ENCODE data around the gene TBC1D1. TPM values are rescaled to one million over a fixed set of nuclear protein-coding genes. Genes with fewer than 3 reads are reported as not detected.

TBC1D1 gene
- total RNA-seq, 4 donors from 2014 or later, result 122 to 258 (median 139) TPM

DNA sequence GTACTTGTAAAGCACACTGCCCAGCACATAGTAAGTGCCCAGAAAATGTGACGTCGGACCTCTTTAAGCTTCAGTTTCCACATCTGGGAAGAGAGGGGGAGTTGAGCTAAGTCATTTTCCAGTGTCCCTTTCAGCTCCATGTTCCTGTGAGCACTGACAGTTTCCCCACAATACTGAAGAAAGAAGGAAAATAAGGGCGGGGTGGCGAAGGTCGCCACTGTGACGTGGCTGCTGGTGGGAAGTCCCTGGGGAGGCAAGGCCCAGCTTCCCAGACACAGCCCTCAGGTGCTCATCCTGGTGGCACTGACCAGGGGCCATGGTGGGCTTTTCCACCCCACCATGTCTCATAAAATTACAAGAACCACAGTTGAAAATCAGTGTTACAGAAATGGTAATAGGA, 191.1 kb downstream of the TBC1D1 start:
- Histone ChIP-seq H3K9me3 (no peaks in the 10 kb centered on the region), H3K36me3 (no peaks in the 10 kb centered on the region), H3K4me1 (peaks cover 27 to 82% (median 61%) of the 10 kb centered on the region in 4 donors), H3K27me3 (no peaks in the 10 kb centered on the region), H3K4me3 (no peak overlapping the region), H3K27ac (peak overlapping the region; percentile 63 to 74 (median 69))
- TF ChIP-seq CTCF (IDR thresholded peaks at IDR 0.05), result no peak
- no peak for TF ChIP-seq POLR2A (IDR thresholded peaks at IDR 0.05)
- TF ChIP-seq EP300 (IDR thresholded peaks at IDR 0.05; ENCODE audit: low read depth), result no peak
- TF ChIP-seq POLR2AphosphoS5 (IDR thresholded peaks at IDR 0.05), result no peak
- intact Hi-C loops (cut with DNase I; ENCODE audit: low total_unique reads), result no loop called here
- WGBS, 2 donors (ENCODE audit: low coverage in 1 of 2), result 75 to 80% methylated on average over 2 to 6 of the region's 6 CpGs
- DNase-seq, result no peak
- in situ Hi-C loops (cut with MboI; ENCODE audit: low pct_ligation_motif_present in 1 of 4, low pct_unique_long_range_greater_than_20kb in 1 of 4, low sequenced_read_pairs in 3 of 4), result no loop called here

DNA sequence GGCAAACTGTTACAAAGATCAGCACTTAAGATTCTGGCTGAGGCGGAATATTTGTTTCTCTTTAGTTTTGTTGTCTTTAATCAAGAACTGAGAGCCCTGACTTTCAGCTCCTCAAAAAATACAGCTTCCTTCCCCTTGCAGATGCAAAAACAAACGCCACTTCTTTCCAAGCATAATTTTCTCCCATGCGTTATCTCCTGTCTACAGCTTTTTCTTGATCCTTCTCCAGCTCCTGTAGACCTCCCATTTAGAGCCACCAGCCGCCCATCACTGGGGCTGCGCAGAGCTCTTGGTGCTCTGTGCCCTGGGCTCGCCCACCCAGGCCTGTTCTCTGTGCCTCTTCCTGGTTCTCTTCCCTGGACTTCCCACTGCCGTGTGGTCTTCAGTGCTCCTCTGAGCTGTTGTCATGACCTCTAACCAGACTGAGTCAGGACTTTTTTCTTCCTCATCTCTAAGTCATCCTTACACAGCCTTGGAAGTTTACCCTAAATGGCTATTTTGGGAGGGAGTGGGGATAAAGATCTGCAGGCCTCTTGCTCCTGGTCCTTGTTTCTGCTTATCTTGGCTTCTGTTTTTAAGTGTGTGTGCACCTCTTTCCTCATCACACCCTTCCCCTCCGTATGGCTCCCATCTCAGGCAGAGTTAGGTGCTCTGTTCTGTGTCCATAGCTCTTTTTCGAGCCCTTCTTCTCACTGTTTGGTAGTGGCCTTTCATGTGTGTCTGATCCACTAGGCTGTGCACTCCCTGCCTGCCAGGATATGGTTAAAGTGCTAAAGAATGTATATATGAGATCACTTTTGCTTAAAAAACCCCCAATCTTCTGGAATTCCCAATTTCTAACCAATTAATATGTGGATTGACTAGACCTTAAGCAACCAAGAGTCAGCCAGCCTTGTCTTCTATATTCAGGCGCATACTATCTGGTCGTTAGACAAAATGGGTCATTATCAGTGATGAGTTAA, 191.8 kb downstream of the TBC1D1 start:
- WGBS, 2 donors (ENCODE audit: low coverage in 1 of 2), result 74 to 79% methylated on average over 9 to 11 of the region's 11 CpGs
- TF ChIP-seq POLR2A (IDR thresholded peaks at IDR 0.05) (no peak), CTCF (IDR thresholded peaks at IDR 0.05) (no peak), POLR2AphosphoS5 (IDR thresholded peaks at IDR 0.05) (no peak), EP300 (IDR thresholded peaks at IDR 0.05; ENCODE audit: low read depth) (no peak)
- no peaks in the 10 kb centered on the region for H3K27me3 ChIP-seq
- no peak for DNase-seq
- H3K4me3 ChIP-seq, result no peak overlapping the region
- H3K9me3 ChIP-seq, result no peaks in the 10 kb centered on the region
- H3K4me1 ChIP-seq, result peaks cover 28 to 78% (median 60%) of the 10 kb centered on the region in 4 donors
- H3K27ac ChIP-seq, result peak overlapping the region; percentile 63 to 74 (median 69)
- intact Hi-C loops (cut with DNase I; ENCODE audit: low total_unique reads) (no loop called here), in situ Hi-C loops (cut with MboI; ENCODE audit: low pct_ligation_motif_present in 1 of 4, low pct_unique_long_range_greater_than_20kb in 1 of 4, low sequenced_read_pairs in 3 of 4) (no loop called here)
- no peaks in the 10 kb centered on the region for H3K36me3 ChIP-seq

- in situ Hi-C loops (cut with MboI; ENCODE audit: low pct_ligation_motif_present in 1 of 4, low pct_unique_long_range_greater_than_20kb in 1 of 4, low sequenced_read_pairs in 3 of 4), result no loop called here
- Histone ChIP-seq H3K9me3 (no peaks in the 10 kb centered on the region), H3K36me3 (no peaks in the 10 kb centered on the region), H3K4me1 (peaks cover 15 to 63% (median 37%) of the 10 kb centered on the region in 4 donors), H3K27me3 (no peaks in the 10 kb centered on the region), H3K4me3 (no peak overlapping the region), H3K27ac (peak overlapping the region; percentile 1 to 74 (median 66))
- 65 to 74% methylated on average over 6 to 13 of the region's 13 CpGs for WGBS, 2 donors (ENCODE audit: low coverage in 1 of 2)
- intact Hi-C loops (cut with DNase I; ENCODE audit: low total_unique reads), result no loop called here
- no peak for DNase-seq
- TF ChIP-seq POLR2A (IDR thresholded peaks at IDR 0.05) (no peak), POLR2AphosphoS5 (IDR thresholded peaks at IDR 0.05) (peak in 1 of 3 donors; percentile 22)
Observed at GRCh38 chr4:38084877-38085711, 194.2 kb downstream of the TBC1D1 start.

DNA sequence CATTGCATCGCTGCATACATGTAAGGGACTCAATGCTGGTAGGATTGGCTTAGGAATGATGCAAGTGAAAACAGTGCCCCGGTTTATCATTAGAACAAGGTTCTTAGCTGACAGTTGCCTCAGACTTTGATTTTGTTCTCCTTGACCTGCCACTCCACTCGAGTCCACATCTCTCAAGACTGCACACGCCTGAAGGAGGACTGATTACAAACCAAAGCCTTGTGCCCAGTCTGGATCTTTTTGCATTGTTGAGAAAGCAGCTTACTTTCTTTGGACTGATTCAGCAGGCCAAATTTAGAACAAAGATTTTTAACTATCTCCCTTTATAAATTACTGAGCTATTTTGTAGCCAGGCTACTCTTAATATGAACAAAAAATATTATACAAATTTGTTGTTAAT, 194.9 kb downstream of the TBC1D1 start:
- no peaks in the 10 kb centered on the region for H3K27me3 ChIP-seq
- no peak overlapping the region for H3K4me3 ChIP-seq
- intact Hi-C loops (cut with DNase I; ENCODE audit: low total_unique reads), result no loop called here
- peak overlapping the region; percentile 1 to 74 (median 66) for H3K27ac ChIP-seq
- H3K4me1 ChIP-seq, result peaks cover 15 to 63% (median 34%) of the 10 kb centered on the region in 4 donors
- H3K36me3 ChIP-seq, result no peaks in the 10 kb centered on the region
- WGBS, 2 donors (ENCODE audit: low coverage in 1 of 2), result 73 to 87% methylated on average over 2 to 4 of the region's 4 CpGs
- no peak for DNase-seq
- TF ChIP-seq POLR2A (IDR thresholded peaks at IDR 0.05) (no peak), CTCF (IDR thresholded peaks at IDR 0.05) (no peak), EP300 (IDR thresholded peaks at IDR 0.05; ENCODE audit: low read depth) (no peak)
- no peaks in the 10 kb centered on the region for H3K9me3 ChIP-seq
- in situ Hi-C loops (cut with MboI; ENCODE audit: low pct_ligation_motif_present in 1 of 4, low pct_unique_long_range_greater_than_20kb in 1 of 4, low sequenced_read_pairs in 3 of 4), result no loop called here

Data from transverse colon (tissue), 4 donors.